OCI-LY3 (cell line): ENCODE measurements around the gene ZFP69B.

Source experiments
- H2AFZ ChIP-seq: fragments of 200-600, 300-600 bp; shearing (Covaris generic); 2 replicates; pipeline ENCODE4 v1.6.0; 2014; ENCODE audit warnings: antibody characterized with exemption, low read depth, low read length
- H3K27ac ChIP-seq: fragments of 200-600, 300-600 bp; sonication (generic); 2 replicates; pipeline ENCODE4 v1.5.1; 2014; ENCODE audit warnings: mild to moderate bottlenecking, low read length, moderate library complexity, mixed read lengths
- H3K27me3 ChIP-seq: fragments of 200-600, 300-600 bp; sonication (generic); 2 replicates; pipeline ENCODE4 v1.6.1; 2014; ENCODE audit warnings: low read depth, low read length, mixed read lengths
- H3K36me3 ChIP-seq: fragments of 200-600, 300-600 bp; sonication (generic); replicated peaks from 2 replicates; pipeline ENCODE3; 2014; ENCODE audit warnings: low read depth, low read length, mixed read lengths
- H3K4me1 ChIP-seq: fragments of 300-600, 200-600 bp; sonication (generic); 2 replicates; pipeline ENCODE4 v1.6.1; 2014; ENCODE audit warnings: low read length, mixed read lengths
- H3K4me2 ChIP-seq: fragments of 200-600, 300-600 bp; sonication (generic); 2 replicates; pipeline ENCODE4 v1.6.1; 2014; ENCODE audit warnings: low read length, mixed read lengths
- H3K4me3 ChIP-seq: fragments of 300-600, 200-600 bp; sonication (generic); 2 replicates; pipeline ENCODE4 v1.5.1; 2014; ENCODE audit warnings: antibody characterized with exemption, mild to moderate bottlenecking, low read length, moderate library complexity
- H3K79me2 ChIP-seq: fragments of 300-600, 200-600 bp; shearing (Covaris generic); 2 replicates; pipeline ENCODE4 v1.6.1; 2014; ENCODE audit warnings: mild to moderate bottlenecking, low read length, mixed read lengths
- H3K9ac ChIP-seq: fragments of 300-600, 200-600 bp; shearing (Covaris generic); 2 replicates; pipeline ENCODE4 v1.6.0; 2014; ENCODE audit warnings: mild to moderate bottlenecking, low read length, moderate library complexity
- H3K9me3 ChIP-seq: fragments of 200-600, 300-600 bp; shearing (Covaris generic); 2 replicates; pipeline ENCODE4 v1.6.1; 2014; ENCODE audit warnings: low read length, mixed read lengths; ENCODE audit not compliant: insufficient read depth
- H4K20me1 ChIP-seq: fragments of 200-600, 300-600 bp; sonication (generic); 2 replicates; pipeline ENCODE4 v1.6.1; 2016; ENCODE audit warnings: low read length, mixed read lengths; ENCODE audit not compliant: insufficient read depth
- EZH2phosphoT487 ChIP-seq: fragments of 200-600 bp; shearing (Covaris generic); IDR thresholded peaks from 2 replicates; pipeline ENCODE4 v1.6.1; 2018; ENCODE audit warnings: antibody characterized with exemption, mixed run types, low read depth
- TF ChIP-seq, protein P1 (sequence below): fragments of 200-600, 300-600 bp; sonication (generic); IDR thresholded peaks from 2 replicates; pipeline ENCODE4 v1.5.1; 2014; ENCODE audit warnings: antibody characterized with exemption, low read length, low read depth

ZFP69B gene

DNA sequence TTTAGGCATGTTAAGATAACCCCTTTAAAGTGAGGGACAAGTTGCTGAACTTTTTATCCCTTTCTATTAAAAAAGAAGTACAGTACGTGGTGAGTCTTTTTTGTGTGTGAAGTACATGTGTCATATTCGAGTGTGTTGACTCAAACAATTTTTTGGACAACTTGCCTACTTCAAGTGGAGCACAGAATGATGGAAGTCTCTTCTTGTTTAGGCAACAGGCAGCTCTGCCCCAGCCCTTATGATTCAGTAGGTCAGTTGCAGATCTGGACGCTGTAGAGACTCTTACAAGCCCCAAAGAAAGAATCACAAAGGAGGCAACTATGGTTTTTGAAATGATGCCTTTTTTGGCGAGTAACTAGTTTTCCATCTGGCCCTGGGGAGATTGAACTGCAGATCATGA lies 14.4 kb upstream of the ZFP69B start:
- Histone ChIP-seq H4K20me1 (no peaks in the 10 kb centered on the region), H3K4me2 (no peak overlapping the region), H3K27ac (no peak overlapping the region), H3K9ac (no peak overlapping the region), H3K4me1 (no peaks in the 10 kb centered on the region), H3K9me3 (no peaks in the 10 kb centered on the region), H3K79me2 (no peaks in the 10 kb centered on the region), H3K36me3 (peaks cover 14% of the 10 kb centered on the region), H2AFZ (no peak overlapping the region), H3K27me3 (no peaks in the 10 kb centered on the region), H3K4me3 (no peak overlapping the region)
- TF ChIP-seq EZH2phosphoT487 = no peak
- TF ChIP-seq, protein P1, sequence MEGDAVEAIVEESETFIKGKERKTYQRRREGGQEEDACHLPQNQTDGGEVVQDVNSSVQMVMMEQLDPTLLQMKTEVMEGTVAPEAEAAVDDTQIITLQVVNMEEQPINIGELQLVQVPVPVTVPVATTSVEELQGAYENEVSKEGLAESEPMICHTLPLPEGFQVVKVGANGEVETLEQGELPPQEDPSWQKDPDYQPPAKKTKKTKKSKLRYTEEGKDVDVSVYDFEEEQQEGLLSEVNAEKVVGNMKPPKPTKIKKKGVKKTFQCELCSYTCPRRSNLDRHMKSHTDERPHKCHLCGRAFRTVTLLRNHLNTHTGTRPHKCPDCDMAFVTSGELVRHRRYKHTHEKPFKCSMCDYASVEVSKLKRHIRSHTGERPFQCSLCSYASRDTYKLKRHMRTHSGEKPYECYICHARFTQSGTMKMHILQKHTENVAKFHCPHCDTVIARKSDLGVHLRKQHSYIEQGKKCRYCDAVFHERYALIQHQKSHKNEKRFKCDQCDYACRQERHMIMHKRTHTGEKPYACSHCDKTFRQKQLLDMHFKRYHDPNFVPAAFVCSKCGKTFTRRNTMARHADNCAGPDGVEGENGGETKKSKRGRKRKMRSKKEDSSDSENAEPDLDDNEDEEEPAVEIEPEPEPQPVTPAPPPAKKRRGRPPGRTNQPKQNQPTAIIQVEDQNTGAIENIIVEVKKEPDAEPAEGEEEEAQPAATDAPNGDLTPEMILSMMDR = no peak

DNA sequence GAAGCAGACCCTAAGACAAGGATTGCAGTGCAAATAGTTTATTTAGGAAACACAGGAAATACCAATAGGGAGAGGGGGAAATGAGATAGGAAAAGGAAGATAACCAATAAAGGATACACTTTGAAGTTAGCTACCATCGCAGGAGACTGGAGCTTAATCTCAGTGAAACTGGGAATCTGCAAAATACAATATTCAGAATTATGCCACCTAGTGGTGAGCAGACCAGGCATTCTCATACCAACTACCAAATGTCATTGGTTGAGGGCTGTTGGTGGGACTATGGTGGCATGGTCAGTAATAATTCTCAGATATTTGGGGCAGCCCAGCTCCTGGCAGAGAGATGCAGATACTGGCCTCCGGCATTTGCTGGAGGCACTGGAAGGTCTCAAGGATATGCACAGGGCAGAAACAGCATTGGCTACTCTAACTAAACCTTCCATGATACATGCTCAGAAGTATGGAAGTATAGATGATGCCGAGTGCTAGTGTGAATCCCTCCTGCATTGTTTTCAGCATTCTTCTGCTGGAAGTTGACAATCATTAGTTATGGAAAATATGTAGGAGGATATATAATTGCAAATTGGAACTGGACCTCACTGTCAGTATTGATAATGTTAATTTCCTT lies 11.8 kb upstream of the ZFP69B start:
- Histone ChIP-seq H3K79me2 (no peaks in the 10 kb centered on the region), H3K4me1 (no peaks in the 10 kb centered on the region), H4K20me1 (no peaks in the 10 kb centered on the region), H3K27me3 (no peaks in the 10 kb centered on the region), H3K36me3 (peaks cover 16% of the 10 kb centered on the region), H3K4me2 (no peak overlapping the region), H3K27ac (no peak overlapping the region), H3K9me3 (no peaks in the 10 kb centered on the region), H3K9ac (no peak overlapping the region), H3K4me3 (no peak overlapping the region), H2AFZ (no peak overlapping the region)
- TF ChIP-seq, protein P1 = peak; percentile 50
- TF ChIP-seq EZH2phosphoT487 = no peak

DNA sequence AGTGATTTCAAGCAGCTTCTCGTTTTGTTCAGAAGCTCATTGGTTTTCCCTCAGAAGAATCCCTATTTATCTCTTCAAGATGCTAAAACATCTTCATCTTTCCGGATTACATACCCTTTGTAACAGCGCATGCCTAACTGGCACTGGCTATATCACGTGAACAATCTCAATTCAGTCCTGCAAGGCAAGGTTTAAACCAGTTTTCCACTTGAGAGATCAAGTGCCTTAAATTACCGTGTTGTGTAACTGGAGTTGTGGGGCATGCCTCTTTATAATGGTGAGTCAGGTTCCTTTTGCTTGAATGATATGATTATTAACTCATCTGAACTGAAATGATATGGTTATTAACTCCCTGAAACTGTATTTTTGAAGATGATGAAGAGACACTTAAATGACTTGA lies 11.0 kb upstream of the ZFP69B start:
- Histone ChIP-seq H3K9ac (no peak overlapping the region), H3K4me3 (no peak overlapping the region), H4K20me1 (no peaks in the 10 kb centered on the region), H3K27me3 (no peaks in the 10 kb centered on the region), H3K9me3 (no peaks in the 10 kb centered on the region), H3K4me1 (no peaks in the 10 kb centered on the region), H2AFZ (no peak overlapping the region), H3K27ac (no peak overlapping the region), H3K79me2 (no peaks in the 10 kb centered on the region), H3K36me3 (peaks cover 23% of the 10 kb centered on the region), H3K4me2 (no peak overlapping the region)
- TF ChIP-seq EZH2phosphoT487 = no peak
- TF ChIP-seq, protein P1 = no peak

DNA sequence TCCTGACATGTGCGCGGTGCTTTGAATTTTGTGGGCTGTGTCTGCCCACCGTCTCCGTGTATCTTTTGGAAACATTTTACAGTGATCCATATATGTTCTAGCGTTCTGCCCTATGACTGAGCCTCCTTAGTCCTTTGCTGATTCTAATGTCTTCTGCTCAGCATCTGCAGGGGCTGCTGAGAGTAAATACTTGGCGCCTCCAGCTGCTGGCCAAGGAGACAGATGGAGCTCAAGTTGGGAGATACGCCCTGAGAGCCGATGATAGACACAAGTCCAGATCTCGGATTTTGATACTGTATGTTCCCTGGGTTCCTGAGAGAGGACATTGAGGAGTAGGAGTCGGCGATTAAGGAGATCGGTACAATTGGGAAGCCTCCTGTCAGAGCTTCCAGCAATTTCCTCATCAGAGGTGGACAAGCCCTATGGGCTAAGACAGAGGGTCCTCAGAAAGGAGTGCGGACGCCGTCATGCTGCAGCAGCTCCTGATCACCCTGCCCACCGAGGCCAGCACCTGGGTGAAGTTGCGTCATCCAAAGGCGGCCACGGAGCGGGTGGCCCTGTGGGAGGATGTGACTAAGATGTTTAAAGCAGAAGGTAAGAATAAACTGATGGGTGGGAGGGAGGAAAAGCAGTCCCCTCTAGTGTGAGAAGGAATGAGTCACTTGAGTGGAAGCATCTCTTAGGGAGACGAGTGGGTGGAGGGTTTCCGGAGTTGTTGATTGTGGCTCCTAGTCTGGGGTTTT lies 390 bp downstream of the ZFP69B start:
- Histone ChIP-seq H3K27ac (no peak overlapping the region), H3K4me3 (peak overlapping the region; percentile 69), H3K27me3 (no peaks in the 10 kb centered on the region)

More for the DNA sequence above, 390 bp downstream of the ZFP69B start:
- H3K4me1 ChIP-seq = no peaks in the 10 kb centered on the region
- H3K9me3 ChIP-seq = peaks cover 12% of the 10 kb centered on the region; the same call in 1 of the 2 replicates
- peaks cover 32% of the 10 kb centered on the region for H3K36me3 ChIP-seq
- TF ChIP-seq, protein P1 = no peak
- TF ChIP-seq EZH2phosphoT487 = no peak
- H3K4me2 ChIP-seq = 0 out of 2 replicates have a peak overlapping the region, but pooled peaks have one; percentile 14
- no peak overlapping the region for H3K9ac ChIP-seq
- H2AFZ ChIP-seq = no peak overlapping the region
- H4K20me1 ChIP-seq = no peaks in the 10 kb centered on the region
- no peaks in the 10 kb centered on the region for H3K79me2 ChIP-seq
